Mesothelial cell of epicardium (in vitro differentiated cells): ENCODE measurements around the gene MAD1L1. TPM values are rescaled to one million over a fixed set of nuclear protein-coding genes. Genes with fewer than 3 reads are reported as not detected.

Source experiments
- DNase-seq, 2 experiments: peaks; one replicate each; pipeline ENCODE4 v3.0.0; 2021; ENCODE audit warnings: low spot score in 2 of 2; ENCODE audit not compliant: unreplicated experiment in 2 of 2
- H3K27ac Mint-ChIP-seq: 2 replicates; pipeline ENCODE4 v1.8.0; 2021; ENCODE audit warnings: mixed read lengths
- H3K27me3 Mint-ChIP-seq: 2 replicates; pipeline ENCODE4 v1.8.0; 2021; ENCODE audit warnings: low read depth, mixed read lengths
- H3K36me3 Mint-ChIP-seq: 2 replicates; pipeline ENCODE4 v1.8.0; 2021; ENCODE audit warnings: mixed read lengths
- H3K4me1 Mint-ChIP-seq: 2 replicates; pipeline ENCODE4 v1.8.0; 2021; ENCODE audit warnings: mixed read lengths
- H3K4me3 Mint-ChIP-seq: 2 replicates; pipeline ENCODE4 v1.8.0; 2021; ENCODE audit warnings: mild to moderate bottlenecking, moderate library complexity, mixed read lengths
- H3K9me3 Mint-ChIP-seq: 2 replicates; pipeline ENCODE4 v1.8.0; 2021; ENCODE audit warnings: mixed read lengths
- total RNA-seq: library from RNA; stranded (reverse); gene quantifications from 3 replicates; pipeline ENCODE4 v1.2.1, GENCODE V29; 2021
- TF ChIP-seq, protein P1 (sequence below): fragments of 200-600 bp; sonication (generic); IDR thresholded peaks from one replicate; pipeline ENCODE4 v1.5.0; 2021; ENCODE audit warnings: antibody characterized with exemption; ENCODE audit not compliant: unreplicated experiment

MAD1L1 gene
- total RNA-seq, 1 donor from 2014 or later: 45.0 TPM

DNA sequence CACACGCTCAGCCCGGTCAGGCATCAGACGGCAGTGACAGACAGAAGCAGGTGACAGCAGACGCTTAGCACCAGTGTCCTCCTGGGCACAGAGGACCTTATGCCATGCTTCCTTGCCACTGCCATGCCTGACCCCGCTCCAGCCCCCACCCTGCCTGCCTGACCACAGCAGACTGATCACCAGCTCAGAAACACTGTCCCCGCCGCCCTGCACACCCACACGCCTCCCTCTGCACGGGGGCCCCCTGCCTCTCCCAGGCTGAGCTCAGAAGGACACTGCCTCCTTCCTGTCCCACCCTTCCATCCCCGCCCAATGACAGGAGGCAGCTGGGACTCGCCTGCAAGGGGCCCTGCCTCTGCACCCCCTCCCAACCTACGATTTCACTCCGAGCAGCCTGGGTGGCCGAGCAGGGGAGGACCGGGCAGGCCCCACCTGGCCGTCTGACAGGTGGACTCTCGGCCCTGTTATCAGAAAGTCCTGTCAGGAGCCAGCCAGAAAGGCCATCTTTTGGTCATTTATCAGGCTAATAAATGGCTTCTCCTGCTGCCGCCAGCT is 379.2 kb downstream of the MAD1L1 start:
- Mint-ChIP-seq H3K4me1 (peaks cover 25% of the 10 kb centered on the region), H3K36me3 (no peaks in the 10 kb centered on the region), H3K27me3 (peaks cover 14% of the 10 kb centered on the region), H3K9me3 (no peaks in the 10 kb centered on the region), H3K4me3 (peak overlapping the region; percentile 30), H3K27ac (no peak overlapping the region)
- DNase-seq: peak; percentile 24 to 38
- TF ChIP-seq, protein P1, sequence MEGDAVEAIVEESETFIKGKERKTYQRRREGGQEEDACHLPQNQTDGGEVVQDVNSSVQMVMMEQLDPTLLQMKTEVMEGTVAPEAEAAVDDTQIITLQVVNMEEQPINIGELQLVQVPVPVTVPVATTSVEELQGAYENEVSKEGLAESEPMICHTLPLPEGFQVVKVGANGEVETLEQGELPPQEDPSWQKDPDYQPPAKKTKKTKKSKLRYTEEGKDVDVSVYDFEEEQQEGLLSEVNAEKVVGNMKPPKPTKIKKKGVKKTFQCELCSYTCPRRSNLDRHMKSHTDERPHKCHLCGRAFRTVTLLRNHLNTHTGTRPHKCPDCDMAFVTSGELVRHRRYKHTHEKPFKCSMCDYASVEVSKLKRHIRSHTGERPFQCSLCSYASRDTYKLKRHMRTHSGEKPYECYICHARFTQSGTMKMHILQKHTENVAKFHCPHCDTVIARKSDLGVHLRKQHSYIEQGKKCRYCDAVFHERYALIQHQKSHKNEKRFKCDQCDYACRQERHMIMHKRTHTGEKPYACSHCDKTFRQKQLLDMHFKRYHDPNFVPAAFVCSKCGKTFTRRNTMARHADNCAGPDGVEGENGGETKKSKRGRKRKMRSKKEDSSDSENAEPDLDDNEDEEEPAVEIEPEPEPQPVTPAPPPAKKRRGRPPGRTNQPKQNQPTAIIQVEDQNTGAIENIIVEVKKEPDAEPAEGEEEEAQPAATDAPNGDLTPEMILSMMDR: no peak

DNA sequence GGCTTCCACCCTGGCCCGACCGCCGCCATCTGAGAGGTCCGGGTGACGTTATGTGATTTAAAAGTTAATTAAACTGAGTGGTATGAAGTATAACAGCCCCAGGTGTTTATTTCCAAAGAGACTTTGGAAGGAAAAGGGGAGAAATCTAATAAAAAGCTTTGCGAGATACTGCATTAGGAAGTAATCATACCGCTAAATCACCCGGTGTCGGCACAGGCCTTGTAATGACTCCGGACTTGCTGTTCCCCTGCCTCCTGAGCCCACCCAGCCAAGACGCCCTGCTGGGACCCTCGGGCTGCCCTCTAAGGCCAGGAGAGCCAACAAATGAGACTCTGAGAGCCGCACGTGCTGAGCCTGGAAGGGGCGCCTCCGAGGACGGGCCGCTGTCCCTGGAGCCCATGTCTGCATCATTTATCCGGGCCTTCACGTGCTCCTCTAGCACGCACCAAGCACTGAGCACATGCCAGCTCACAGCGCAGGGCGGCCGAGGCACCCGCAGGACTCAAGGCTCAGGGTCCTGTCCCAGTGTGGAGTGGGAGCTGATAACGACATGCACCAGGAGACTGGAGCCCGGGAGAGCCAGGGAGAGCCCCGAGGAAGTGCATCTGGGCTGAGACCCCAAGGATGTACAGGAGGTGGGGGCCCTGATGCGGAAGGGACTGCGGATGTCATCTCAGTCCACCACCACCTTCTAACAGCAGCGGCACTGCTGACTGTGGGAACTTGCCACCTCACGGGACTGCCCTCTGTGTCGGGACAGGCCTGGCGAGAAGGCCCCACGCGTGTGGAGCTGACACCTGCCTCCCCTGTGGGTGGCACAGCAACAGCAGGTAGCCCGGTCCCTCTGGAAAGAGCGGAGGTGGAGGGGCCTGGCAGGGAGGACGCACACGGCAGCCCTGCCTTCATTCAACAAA is 380.0 kb downstream of the MAD1L1 start:
- TF ChIP-seq, protein P1: no peak
- no peaks in the 10 kb centered on the region for H3K36me3 Mint-ChIP-seq
- H3K27me3 Mint-ChIP-seq: peaks cover 14% of the 10 kb centered on the region
- no peaks in the 10 kb centered on the region for H3K9me3 Mint-ChIP-seq
- no peak overlapping the region for H3K27ac Mint-ChIP-seq
- peak in 1 of 2 experiments; percentile 13 for DNase-seq
- no peak overlapping the region for H3K4me3 Mint-ChIP-seq
- peaks cover 25% of the 10 kb centered on the region for H3K4me1 Mint-ChIP-seq

DNA sequence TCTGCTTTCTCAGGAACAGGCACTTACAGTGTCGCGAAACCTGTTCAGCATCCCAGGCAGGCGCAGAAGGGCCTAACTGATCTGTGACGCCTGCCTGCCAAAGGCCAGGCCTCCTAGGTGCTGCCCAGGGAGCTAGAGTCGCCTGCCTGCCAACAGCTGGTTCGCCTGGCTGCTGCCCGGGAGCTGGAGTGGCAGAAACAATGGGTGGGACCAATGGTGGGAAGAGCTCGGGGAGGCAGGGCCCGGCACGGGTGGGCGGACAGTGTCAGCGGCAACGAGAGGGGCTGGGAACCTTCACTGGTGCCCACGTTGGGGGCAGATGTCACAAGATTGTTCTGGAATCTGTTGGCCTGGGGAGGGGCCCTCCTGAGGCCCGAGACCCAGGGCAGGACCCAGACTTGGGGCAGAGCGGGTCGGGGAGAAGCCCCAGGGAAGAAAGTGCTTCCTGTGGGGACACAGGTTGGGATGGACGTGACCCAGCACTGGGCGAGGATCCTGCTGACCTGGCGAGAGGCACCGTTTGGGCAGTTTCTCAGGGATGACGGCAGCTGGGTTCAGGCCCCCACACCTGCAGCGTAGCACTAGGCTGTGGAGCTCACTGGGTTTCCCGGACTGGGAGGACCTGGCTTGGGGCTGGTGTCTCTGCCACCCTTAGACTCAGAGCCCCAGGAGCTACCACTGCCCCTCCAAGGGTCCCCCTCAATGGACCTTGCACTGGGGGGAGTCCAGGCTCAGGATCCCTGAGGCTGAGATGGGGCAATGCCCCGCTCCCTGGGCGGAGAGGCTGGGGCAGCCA is 380.8 kb downstream of the MAD1L1 start:
- peak in 1 of 2 experiments; percentile 16 for DNase-seq
- TF ChIP-seq, protein P1: no peak
- no peak overlapping the region for H3K4me3 Mint-ChIP-seq
- H3K27ac Mint-ChIP-seq: no peak overlapping the region
- H3K27me3 Mint-ChIP-seq: peaks cover 14% of the 10 kb centered on the region
- H3K9me3 Mint-ChIP-seq: no peaks in the 10 kb centered on the region
- peaks cover 25% of the 10 kb centered on the region for H3K4me1 Mint-ChIP-seq
- H3K36me3 Mint-ChIP-seq: no peaks in the 10 kb centered on the region

DNA sequence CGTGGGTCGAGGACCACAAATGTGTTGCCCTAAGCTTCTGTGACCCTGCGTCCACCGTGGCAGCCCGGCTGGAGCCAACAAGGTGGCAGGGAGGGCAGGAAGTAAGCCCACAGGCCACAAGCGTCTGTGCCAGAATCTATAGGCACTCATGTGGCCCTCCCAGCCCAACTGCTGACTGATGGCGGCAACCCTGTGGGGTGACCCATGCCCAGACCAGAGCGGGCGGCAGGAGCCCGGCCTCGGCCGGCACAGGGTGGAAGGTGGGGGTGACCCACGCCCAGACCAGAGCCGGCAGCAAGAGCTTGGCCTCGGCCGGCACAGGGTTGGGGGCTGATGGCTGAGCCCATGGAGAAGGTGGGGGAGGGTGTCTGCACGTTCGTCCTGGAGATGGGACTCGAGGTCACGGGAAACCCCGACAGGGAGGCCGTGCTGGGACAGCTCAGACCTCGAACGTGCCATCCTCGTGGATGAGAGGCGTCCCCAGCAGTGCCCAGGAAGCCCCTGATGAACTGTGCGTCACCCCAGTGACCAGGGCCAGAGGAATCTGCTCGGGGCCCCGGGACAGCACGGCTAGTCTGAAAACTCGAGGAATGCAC is 381.7 kb downstream of the MAD1L1 start:
- peaks cover 24% of the 10 kb centered on the region for H3K4me1 Mint-ChIP-seq
- no peak overlapping the region for H3K27ac Mint-ChIP-seq
- no peak overlapping the region for H3K4me3 Mint-ChIP-seq
- no peak for DNase-seq
- H3K27me3 Mint-ChIP-seq: peaks cover 14% of the 10 kb centered on the region
- TF ChIP-seq, protein P1: no peak
- H3K36me3 Mint-ChIP-seq: peaks cover 2% of the 10 kb centered on the region
- H3K9me3 Mint-ChIP-seq: no peaks in the 10 kb centered on the region
